ENCODE results near the gene SLC7A8.
"Not testable (repeated sequence)": the region's sequence is repeated elsewhere in the genome, so short reads cannot be mapped to it uniquely, and the experiment has no call there.

The SLC7A8 gene

GRCh38 chr14:23112359-23113178 is 70.9 kb downstream of the SLC7A8 start:
- no peak for DNase-seq

DNA sequence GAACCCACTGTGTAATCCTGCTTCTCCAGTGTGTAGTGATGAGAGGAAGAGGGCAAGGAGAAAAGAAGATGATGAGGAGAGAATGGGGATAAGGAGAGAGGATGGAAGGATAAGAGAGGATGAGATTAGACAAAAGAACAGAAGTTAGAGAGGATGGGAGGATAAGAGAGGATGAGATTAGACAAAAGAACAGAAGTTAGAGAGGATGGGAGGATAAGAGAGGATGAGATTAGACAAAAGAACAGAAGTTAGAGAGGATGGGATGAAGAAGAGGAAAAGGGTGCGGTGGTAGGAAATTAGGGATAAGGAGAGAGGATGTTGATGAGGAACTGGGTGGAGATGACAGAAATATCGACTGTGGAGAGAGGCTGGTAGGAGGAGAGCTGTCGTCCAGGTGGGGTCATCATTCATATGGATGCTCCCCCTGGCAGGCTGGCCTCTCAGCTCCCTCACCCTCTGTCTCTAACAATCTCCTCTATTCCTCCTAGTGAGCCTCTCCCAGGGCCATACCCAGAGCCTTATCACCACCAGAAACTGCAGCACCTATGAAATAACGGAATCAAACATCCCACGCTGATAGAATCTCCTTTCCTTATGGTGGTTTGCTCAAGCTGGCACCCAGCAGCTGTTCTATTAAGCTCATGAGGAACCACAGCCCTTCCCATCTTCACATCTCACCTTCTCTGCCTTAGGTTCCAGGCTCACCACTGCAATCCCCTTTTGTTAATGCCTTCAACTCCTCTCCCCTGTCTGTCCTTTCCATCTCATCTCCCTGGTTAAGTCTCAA is 72.7 kb downstream of the SLC7A8 start:
- DNase-seq, result no peak

DNA sequence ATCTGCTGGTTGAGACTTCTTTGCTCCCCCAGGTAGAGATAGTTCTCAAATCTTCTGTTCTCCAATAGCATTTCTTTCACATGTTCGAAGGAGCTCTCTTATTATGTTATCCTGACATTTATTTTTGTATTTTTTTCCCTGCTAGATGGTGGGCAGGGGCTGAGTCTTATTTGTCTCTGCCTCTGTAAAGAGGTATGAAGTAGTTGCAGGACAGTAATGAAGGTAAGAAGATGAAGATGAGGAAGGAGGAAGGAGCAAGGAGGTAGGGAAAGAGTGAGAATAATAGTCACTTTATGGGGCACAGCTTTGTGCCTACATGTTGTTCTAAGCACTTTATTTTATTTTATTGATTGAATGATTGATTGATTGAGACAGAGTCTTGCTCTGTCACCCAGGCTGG is 73.7 kb downstream of the SLC7A8 start:
- no peak for DNase-seq

- not testable (repeated sequence) for DNase-seq
These were observed 75.3 kb downstream of the SLC7A8 start for GRCh38 chr14:23108169-23108568.

GRCh38 chr14:23107620-23108019 is 75.8 kb downstream of the SLC7A8 start:
- DNase-seq, result not testable (repeated sequence)

DNA sequence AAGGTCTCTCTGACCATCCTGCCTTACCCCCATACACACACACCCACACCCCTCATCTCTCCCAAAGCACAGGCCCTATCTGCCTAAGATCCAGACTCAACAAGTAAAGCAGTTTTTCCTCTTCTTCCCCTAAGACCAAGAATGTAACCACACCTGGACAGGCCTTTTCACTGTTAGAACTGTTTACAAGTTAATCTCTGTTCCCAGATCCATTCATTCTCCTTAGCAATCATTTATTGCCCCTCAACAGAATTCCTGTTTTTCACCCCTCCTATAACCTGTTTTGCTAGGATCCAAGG is 76.8 kb downstream of the SLC7A8 start:
- no peak for DNase-seq

DNA sequence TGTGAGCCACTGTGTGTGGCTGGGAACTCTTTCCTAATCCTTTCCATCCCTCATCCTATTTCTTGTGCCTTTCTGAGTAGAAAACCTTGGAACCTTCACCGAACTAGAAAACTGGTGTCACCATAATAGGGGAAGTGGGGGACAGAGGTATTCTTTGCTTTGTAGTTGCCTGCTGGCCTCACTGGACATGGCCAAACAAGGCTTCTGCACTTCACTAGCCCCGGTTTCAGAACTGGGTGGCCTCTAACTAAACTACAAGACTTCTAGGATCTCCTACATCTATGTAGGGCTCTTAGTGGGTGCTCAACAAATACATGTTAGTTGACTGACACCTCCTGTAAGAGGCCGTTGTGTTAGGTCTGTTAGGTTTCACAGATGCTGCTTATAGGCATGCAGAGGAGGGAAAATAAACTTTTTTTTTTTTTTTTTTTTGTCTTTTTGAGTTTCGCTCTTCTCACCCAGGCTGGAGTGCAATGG is 78.1 kb downstream of the SLC7A8 start:
- no peak for DNase-seq

DNA sequence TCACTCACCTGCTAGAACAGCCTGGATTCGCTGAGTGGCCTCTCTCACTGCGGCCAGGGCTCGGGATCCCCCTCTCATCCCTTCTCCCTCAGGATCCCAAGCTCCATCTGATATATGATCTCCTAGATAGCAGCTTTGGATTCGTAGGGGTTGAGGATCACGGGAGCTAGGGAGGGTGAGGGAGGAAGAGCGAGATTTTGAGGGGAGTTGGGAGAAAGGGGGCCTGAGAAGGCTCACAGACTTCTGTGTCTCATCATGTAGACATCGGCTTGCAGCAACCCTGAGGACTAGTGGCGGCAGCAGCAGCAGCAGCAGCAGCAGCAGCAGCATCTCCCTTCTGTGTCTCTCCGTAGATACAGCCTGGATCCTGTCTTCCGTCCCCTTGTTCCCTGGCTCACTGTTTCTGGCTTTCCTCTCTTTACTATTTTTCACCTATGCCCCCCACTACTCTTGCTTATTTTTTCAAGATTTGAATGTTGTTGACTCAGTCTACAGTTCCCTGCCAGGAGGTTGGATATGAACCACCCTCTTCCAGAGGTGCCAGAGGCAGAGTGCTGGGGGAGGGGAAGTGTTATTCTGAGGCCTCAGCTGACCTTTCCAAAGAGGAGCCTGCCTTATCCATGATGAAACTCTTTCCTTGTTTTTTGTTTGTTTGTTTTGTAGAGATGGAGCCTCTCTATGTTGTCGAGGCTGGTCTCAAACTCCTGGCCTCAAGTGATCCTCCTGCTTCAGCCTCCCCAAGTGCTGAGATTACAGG is 78.7 kb downstream of the SLC7A8 start, which contains the start of gene CIROP:
Gene CIROP (minus strand): TSS at position 399 of the 757 bp plus-strand sequence. CDS start 69 bp downstream, at position 330.
- DNase-seq, result peak; percentile 90

DNA sequence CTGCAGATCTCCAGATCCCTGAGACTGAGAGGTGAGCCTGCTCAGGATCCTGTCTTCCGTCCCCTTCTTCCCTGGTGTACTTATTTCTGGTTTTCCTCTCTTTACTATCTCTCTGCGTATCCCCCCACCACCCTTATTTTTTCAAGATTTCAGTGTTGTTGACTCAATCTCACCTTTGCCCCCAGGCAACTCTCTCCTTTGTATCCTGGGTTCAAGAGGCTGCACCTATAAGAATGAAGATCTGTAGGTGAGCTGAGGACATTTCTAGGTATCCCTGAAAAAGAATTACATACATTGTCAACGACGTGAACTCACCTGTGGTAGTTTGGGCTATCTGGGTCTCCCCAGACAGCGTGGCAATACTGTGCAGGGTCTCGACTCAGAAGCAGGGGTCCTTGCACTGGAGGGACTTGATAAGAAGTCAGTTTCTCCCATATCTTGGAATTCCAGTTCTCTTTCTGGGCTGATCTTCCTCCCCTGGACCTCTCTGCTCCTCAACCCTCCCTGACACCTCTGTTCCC is 79.3 kb downstream of the SLC7A8 start:
- no peak for DNase-seq

- no peak for DNase-seq
These were observed 79.9 kb downstream of the SLC7A8 start for GRCh38 chr14:23103581-23103980.

DNA sequence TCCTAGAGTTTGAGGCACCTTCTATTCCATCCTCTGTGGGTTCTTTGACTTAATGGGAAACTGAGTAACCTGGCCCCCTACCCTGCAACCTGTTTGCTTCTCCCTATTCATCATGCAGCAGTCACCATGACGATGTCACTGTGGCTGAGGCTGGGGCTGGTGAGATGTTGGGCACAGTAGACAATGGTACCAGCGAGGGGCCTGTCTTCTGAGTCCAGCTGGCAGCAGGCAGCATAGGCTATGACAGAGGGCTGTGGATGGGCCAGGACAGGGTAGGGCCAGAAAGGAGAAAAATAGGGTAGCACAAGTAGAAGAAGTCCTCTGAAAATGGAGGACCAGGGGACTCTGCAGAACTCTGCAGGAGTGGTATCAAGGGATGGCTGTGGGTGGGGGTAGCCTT is 80.7 kb downstream of the SLC7A8 start:
- DNase-seq, result no peak

GRCh38 chr14:23101986-23102625 is 81.4 kb downstream of the SLC7A8 start:
- DNase-seq, result no peak

GRCh38 chr14:23101213-23101970 is 82.1 kb downstream of the SLC7A8 start:
- peak; percentile 100 for DNase-seq

- DNase-seq, result peak; percentile 75
These were observed 84.1 kb downstream of the SLC7A8 start for GRCh38 chr14:23099212-23099861.

DNA sequence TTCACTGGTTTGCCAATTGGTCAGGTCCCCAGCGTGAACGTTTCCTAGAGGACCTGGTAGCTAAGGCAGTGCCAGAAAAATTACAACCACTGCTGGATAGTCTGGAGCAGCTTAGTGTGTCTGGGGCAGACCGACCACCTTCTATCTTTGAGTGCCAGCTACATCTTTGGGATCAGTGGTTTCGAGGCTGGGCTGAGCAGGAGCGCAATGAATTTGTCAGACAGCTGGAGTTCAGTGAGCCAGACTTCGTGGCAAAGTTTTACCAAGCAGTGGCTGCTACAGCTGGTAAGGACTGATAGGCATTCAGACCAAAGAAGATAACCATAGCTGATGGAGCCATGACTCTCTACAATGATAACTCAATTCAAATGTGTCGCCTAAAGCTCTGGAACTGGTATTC is 85.7 kb downstream of the SLC7A8 start:
- DNase-seq, result no peak

- no peak for DNase-seq
These were observed 88.0 kb downstream of the SLC7A8 start, which contains the start of gene C14orf119 for GRCh38 chr14:23095196-23096108. Gene C14orf119, plus strand, starts transcription at chr14:23095505. Its CDS starts 2,154 bp downstream, at chr14:23097659.

DNA sequence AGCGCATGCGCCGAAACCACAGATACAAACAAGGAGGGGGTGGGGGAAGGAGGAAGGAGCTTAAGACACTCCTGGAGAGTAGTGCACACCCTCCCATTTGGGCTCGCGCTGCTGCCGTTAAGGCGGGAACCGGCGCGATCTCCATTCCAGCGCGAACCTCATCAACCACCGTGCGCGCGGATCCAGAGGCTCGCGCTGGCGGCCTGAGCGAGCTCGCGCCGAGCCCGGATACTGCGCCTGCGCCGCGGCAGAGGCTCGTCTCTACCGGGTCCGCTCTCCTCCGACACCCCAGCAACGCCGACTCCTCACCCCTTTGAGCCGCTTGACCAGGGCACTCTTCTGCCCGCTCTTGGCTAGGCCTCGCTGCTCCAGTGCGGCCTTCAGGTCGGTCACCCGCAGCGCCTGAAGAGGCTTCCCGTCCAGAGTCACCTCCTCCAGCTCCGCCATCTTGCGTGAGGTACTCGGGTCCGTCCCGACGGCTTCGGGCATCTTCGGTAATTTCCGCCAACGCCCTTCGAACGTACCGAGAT is 88.7 kb downstream of the SLC7A8 start, which contains the start of gene ACIN1:
Gene ACIN1 (minus strand): TSS at position 471 of the 530 bp plus-strand sequence. CDS start 24 bp downstream, at position 447.
- DNase-seq, result no peak

- DNase-seq, result no peak
These were observed 89.3 kb downstream of the SLC7A8 start for GRCh38 chr14:23093991-23094665.

GRCh38 chr14:23093526-23093925 is 89.9 kb downstream of the SLC7A8 start:
- DNase-seq, result no peak

Measured in NCI-H2029 treated with DMSO at 0.1 percent for 48 hours (cell line).